Measurements from ENCODE around the gene PRMT9.
A peak's percentile ranks its signal among the peaks of the same experiment; 100 is the strongest.

The PRMT9 gene

GRCh38 chr4:147617841-147618691 is 65.9 kb downstream of the PRMT9 start:
- DNase-seq (ENCODE audit: low spot score), result peak; percentile 8

GRCh38 chr4:147617173-147617840 is 66.7 kb downstream of the PRMT9 start, which contains the start of gene TMEM184C:
Gene TMEM184C, plus strand, starts transcription at chr4:147617397. Its CDS starts 560 bp downstream, at chr4:147617957.
- DNase-seq (ENCODE audit: low spot score), result peak; percentile 94

GRCh38 chr4:147616849-147617172 is 67.2 kb downstream of the PRMT9 start:
- no peak for DNase-seq (ENCODE audit: low spot score)

GRCh38 chr4:147610686-147611085 is 73.3 kb downstream of the PRMT9 start:
- DNase-seq (ENCODE audit: low spot score), result no peak

- no peak for DNase-seq (ENCODE audit: low spot score)
These were observed 76.5 kb downstream of the PRMT9 start for GRCh38 chr4:147607471-147607870.

GRCh38 chr4:147605499-147605898 is 78.5 kb downstream of the PRMT9 start:
- DNase-seq (ENCODE audit: low spot score), result no peak

- DNase-seq (ENCODE audit: low spot score), result no peak
These were observed 84.2 kb downstream of the PRMT9 start for GRCh38 chr4:147599769-147600168.

GRCh38 chr4:147599206-147599605 is 84.8 kb downstream of the PRMT9 start:
- DNase-seq (ENCODE audit: low spot score), result no peak

- no peak for DNase-seq (ENCODE audit: low spot score)
These were observed 86.4 kb downstream of the PRMT9 start for GRCh38 chr4:147597561-147597960.

- peak; percentile 50 for DNase-seq (ENCODE audit: low spot score)
These were observed 87.0 kb downstream of the PRMT9 start for GRCh38 chr4:147596981-147597380.

- DNase-seq (ENCODE audit: low spot score), result no peak
These were observed 87.6 kb downstream of the PRMT9 start for GRCh38 chr4:147596377-147596776.

- no peak for DNase-seq (ENCODE audit: low spot score)
These were observed 89.4 kb downstream of the PRMT9 start for GRCh38 chr4:147594578-147594977.

GRCh38 chr4:147594107-147594506 is 89.9 kb downstream of the PRMT9 start:
- DNase-seq (ENCODE audit: low spot score), result no peak

- DNase-seq (ENCODE audit: low spot score), result no peak
These were observed 92.9 kb downstream of the PRMT9 start for GRCh38 chr4:147591106-147591505.

GRCh38 chr4:147590249-147590920 is 93.6 kb downstream of the PRMT9 start:
- peak; percentile 71 for DNase-seq (ENCODE audit: low spot score)

- peak; percentile 77 for DNase-seq (ENCODE audit: low spot score)
These were observed 94.4 kb downstream of the PRMT9 start for GRCh38 chr4:147589586-147589985.
